Jurkat, Clone E6-1 (cell line): ENCODE results near the gene AFMID.
"Not testable (repeated sequence)": the region's sequence is repeated elsewhere in the genome, so short reads cannot be mapped to it uniquely, and the experiment has no call there.

Source experiments
- DNase-seq: peaks from one replicate; pipeline ENCODE4 v3.0.0-alpha.2; 2011; ENCODE audit warnings: low read depth, low spot score
- H3K4me3 ChIP-seq: 2 replicates; pipeline ENCODE4 v1.5.1; 2011; ENCODE audit warnings: mild to moderate bottlenecking, low read length, control low read depth, moderate library complexity

AFMID gene

DNA sequence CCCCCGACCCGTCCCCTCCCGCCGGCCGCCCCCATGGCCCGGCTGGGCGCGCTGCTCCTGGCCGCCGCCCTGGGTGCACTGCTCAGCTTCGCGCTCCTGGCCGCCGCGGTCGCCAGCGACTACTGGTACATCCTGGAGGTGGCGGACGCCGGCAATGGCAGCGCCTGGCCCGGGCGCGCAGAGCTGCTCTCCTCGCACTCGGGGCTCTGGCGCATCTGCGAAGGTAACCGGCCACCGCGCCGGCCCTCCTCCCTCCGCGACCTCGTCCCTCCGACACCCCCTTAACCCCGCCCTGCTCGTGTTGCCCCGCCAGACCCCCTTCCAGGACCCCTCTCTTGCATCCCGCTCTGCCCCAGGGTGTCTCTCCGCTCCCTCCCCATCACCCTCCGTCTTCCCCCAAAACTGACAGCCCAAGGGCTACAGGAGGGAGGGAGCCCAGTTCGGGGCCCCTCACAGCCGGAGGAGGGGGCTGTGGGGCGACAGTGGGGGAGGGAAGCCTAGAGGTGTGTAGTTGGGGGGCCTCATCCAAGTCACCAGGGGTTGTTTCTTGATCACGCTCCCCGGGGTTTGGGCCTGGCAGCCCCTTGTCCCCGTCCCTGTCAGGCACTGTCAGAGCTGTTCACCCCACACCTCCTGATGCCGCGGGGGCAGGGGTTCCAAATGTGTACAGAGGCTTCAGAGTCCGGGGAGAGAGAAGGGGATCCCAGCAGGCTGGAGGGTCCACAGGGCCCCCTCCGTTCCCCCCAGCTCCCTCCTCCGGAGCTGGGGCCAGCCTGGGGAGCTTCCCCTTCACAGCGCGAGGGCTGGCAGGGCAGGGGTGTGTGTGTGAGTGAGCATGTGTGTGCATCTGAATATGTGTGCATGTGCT, 45.1 kb downstream of the AFMID start:
- DNase-seq: no peak
- no peak overlapping the region for H3K4me3 ChIP-seq

DNA sequence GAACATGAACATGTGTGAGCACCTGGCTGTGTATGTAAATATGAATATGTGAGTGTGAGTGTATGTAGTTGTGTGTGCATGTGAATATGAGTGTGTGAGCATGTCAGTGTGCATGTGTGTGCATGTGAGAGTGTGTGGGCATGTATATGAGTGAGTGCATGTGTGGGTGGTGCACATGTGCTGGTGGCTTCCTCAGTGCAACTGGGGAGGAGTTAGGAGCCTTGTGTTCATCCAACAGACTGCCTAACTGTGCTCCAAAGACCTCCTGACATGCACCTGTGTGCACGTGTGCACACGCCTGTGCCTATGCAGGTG, 45.7 kb downstream of the AFMID start:
- no peak for DNase-seq
- H3K4me3 ChIP-seq: no peak overlapping the region

DNA sequence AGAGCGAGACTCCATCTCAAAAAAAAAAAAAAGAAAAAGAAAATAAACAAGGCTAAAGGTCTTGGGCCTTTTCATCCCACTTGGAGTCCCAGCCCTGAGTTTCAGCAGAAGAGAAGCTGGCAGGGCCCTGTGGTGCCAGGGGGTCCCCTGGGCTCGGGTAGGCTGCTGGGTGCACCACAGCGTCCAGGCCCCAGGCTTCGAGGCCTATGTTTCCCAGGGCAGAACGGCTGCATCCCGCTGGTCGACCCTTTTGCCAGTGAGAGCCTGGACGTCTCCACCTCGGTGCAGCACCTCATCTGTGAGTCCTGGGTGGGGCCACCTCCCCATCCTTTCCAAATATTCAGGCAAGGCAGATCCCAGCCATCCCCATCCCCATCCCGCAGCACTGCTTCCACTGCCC, 46.5 kb downstream of the AFMID start:
- no peak for DNase-seq
- no peak overlapping the region for H3K4me3 ChIP-seq

DNA sequence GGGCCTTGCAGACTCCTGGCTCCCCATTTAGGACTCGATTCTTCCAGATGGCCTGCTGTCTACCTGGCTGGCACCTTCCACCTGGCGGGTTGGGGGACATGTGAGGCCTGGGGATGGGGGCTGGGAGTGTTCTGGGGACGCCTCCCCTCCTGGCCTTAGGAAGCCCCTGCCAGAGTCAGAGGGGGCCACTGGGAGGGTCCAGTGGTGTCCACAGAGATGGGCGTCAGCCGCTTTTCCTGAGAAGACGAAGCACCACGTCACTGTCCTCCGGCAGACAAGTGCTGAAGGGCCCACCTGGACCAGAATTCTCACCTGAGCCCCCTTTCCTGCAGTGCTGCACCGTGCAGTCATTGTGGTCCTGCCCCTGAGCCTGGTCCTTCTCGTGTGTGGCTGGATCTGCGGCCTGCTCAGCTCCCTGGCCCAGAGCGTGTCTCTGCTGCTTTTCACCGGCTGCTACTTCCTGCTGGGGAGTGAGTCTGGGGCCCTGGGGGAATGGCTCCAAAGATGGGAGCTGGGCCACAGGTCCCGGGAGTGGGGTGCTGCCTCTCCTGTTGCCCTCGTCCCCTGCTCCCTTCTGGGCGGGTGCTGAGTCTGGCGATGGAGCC, 47.2 kb downstream of the AFMID start:
- no peak for DNase-seq

DNA sequence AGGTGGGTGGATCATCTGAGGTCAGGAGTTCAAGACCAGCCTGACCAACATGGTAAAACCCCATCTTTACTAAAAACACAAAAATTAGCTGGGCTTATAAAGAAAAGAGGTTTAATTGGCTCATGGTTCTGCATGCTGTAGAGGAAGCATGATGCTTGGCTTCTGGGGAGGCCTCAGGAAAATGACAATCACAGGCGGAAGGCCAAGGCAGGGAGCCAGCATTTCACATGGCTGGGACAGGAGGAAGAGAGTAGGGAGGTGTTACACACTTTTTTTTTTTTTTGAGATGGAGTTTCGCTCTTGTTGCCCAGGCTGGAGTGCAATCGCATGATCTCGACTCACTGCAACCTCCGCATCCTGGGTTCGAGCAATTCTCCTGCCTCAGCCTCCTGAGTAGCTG, 47.9 kb downstream of the AFMID start:
- H3K4me3 ChIP-seq, DNase-seq: not testable (repeated sequence)

More for the DNA sequence above, 47.2 kb downstream of the AFMID start:
- H3K4me3 ChIP-seq: no peak overlapping the region

DNA sequence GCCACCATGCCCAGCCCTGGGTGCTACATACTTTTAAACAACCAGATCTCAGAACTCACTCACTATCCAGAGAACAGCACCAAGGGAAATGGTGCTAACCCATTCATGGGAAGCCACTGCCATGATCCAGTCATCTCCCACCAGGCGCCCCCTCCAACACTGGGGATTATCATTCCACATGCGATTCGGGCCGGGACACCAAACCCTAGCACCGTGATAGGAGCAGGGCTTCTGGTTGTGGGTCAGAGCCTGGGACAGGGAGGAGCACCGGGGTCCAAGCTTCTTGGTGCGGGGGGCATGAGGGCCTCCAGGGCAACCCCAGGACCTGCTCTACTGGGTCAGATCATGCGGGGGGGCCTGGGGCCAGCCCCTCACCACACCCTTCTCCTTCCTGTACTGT, 48.7 kb downstream of the AFMID start:
- H3K4me3 ChIP-seq: no peak overlapping the region
- DNase-seq: no peak

DNA sequence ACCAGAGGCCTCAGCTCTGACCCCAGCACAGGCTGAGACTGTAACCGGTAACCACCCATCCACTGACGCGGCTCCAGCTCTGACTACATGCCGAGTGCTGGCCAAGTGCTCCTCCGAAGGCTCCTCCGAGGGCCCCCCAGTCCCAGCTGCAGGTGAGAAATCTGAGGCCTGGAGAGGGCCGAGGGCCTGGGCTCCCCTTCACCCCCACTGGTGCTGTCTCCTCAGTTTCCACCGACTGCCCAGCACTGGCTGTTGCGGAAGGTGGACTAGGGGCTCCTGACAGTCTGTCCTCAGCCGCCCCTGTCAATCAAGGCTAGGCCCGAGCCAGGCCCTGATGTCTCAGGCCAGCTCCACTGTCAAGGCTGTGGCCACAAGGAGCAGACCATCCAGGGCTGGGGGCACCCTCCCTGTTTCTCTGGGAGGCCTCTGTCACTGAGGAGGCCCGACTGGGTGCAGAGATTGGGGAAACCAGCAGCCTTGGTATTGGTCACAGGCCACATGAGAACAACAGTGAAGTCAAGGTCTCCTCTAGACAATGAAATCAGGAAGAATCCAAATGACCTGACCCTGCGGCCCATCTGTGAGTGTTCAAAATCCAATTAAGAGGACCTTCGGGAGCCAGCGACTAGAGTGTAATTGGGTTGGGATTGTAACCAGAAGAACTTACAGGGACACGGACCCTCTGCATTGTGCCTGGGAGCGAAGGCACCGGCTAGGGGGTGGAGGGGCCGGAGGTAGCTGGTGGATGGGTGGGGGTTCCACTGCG, 49.4 kb downstream of the AFMID start:
- no peak overlapping the region for H3K4me3 ChIP-seq
- DNase-seq: no peak

DNA sequence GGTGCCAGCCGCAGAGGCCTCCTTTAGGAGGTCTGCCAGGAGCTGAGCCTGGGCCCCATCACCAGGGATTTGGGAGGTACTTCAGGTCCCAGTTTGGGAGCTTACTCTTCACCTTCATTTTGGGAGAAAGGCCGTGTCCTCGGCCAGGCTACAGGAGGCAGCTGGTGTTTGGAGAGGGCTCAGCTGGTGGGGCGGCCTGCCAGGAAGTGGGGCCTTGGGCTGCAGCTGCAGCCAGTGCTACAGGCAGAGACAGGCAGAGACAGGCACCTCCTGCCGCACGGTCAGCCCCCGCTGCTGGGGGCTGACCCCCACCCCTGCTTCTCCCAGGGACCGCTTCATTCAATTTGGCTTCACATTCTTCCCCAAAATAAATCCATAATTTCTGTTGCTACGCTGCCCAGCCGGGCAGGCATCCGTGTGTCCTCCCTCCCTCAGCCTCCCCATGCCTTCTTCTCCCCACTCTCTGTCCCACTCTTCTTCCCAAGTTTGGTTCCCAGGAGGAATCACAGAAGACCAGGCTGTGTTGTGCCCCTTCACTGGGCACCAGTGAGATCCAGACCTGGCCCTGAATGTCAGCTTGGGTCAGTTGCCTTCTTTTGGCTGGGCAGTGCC, 50.3 kb downstream of the AFMID start:
- DNase-seq: no peak
- no peak overlapping the region for H3K4me3 ChIP-seq

DNA sequence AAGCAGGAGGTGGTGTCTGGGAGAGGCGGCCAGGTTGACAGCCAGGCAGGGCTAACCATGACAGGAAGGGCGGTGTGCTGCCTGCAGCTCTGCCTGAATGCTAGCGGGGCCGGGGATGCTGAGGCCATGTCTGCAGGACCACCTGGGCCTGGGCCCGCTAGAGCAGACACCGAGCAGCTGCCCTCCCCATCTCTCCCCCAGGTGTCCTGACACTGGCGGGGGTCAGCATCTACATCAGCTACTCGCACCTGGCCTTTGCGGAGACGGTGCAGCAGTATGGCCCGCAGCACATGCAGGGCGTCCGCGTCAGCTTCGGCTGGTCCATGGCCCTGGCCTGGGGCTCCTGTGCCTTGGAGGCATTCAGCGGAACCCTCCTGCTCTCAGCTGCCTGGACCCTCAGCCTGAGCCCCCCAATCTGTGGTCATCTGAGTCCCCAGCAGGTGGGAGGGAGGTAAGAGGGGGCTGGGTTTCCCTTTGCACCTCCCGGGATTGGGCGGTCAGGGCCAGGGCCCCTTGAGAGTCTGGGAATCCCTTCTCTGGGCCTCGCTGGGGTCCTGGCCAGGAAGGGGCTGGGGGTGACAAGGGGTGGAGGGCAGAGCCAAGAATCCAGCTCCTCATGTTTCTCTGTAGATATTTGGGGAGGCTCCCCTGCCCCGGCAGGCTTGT, 51.8 kb downstream of the AFMID start:
- H3K4me3 ChIP-seq: no peak overlapping the region
- DNase-seq: no peak

DNA sequence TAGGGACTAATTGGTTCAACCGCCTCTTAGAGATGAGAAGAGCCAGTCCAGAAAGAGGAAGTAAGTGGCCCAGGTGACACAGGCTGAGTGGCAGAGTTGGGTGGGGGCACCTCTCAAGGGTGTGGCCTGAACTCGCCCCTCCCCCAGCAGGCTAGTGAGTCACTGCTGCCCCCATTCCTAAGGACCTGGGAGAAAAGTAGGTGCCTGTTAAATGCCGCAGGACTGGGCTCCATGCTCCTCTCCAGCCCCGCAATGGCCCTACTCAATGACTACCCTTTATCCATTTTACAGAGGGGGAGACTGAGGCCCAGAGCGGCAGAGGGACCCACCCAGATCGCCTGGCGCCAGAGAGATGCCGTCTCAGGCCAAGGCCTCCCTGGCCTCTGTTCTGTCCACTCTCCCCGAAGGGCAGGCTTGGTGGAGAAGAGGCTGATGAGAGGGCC, 52.3 kb downstream of the AFMID start:
- no peak for DNase-seq
- H3K4me3 ChIP-seq: no peak overlapping the region

DNA sequence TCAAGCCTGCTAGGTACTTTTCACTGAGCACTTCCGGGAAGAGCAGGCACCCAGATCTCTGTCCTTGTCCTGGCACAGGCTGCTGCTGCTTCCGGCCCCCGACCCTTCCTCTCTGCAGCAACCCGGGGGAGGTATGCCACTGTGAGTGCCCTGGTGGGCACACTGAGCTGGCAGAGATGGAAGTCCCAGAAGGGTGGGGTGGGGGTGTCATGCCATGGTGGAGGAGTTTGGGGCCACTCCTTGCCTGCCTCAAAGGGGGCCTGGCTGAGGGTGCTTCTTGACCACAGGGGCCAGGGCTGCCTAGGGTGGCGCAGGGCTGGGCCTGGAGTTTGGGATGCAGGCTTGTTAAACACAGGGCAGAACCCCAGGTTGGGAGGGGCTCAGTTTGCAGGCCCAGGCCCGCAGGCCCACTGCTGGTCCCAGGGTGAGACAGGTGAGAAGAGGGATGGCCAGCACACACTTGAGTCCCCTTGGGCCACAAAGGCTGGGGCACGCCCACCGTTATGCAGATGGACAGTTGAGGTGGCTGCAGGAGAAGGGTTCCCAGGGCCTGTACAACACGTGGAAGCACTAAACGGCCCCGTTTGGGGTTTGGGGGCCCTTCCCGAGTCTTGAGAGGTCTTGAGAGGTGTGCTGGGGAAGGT, 53.0 kb downstream of the AFMID start:
- no peak overlapping the region for H3K4me3 ChIP-seq
- no peak for DNase-seq

DNA sequence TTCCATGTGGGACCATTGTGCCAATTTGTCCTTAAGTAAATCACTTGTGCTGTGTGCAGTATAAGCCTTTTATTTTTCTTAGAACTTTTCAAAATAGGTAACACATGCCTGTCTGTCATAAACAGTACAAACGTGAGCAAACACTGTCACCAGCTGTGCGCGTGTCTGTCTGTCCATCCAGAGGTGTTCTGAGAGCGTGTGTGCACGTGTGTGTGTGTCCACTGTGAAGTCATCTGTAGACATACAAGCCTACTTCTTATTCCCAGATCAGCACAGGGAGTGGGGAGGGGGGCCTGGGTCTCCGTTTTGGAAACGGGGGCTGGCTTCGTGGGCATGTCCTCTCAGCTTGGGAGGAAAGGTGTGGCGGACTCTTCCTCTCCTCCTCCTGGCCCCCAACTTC, 53.7 kb downstream of the AFMID start:
- no peak for DNase-seq
- no peak overlapping the region for H3K4me3 ChIP-seq

DNA sequence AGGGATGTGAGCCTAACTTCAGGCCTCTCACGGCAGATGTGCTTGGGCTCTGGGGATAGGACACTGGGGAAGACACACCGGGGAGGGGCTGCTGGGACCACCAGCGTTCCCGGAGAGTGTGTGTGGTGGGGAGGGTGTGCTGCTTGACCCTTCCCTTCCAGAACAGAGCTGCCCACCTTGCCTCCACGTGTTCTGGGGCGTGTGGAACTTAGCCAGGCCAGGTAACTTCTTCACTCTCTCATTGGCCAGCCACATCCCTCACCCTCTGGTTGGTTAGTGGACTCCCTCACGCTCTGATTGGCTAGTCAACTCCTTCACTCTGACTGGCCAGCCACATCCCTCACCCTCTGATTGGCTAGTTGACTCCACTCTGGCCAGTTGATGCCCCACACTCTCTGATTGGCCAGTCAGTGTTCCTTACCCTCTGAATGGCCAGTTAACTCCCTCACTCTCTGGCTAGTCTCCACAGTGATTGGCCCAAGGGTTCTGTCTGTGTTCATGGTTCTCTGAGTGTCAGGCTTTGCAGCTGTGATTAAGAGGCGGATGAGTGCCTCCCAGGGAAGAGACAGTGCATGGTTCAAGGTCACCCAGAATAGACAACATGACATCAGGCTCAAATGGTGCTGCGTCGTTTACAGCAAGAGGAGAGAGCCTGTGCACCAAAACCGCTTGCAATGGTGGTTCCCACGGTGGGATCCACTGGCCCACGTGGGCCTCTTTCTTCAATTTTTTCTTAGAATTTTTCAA, 54.3 kb downstream of the AFMID start:
- DNase-seq: no peak

DNA sequence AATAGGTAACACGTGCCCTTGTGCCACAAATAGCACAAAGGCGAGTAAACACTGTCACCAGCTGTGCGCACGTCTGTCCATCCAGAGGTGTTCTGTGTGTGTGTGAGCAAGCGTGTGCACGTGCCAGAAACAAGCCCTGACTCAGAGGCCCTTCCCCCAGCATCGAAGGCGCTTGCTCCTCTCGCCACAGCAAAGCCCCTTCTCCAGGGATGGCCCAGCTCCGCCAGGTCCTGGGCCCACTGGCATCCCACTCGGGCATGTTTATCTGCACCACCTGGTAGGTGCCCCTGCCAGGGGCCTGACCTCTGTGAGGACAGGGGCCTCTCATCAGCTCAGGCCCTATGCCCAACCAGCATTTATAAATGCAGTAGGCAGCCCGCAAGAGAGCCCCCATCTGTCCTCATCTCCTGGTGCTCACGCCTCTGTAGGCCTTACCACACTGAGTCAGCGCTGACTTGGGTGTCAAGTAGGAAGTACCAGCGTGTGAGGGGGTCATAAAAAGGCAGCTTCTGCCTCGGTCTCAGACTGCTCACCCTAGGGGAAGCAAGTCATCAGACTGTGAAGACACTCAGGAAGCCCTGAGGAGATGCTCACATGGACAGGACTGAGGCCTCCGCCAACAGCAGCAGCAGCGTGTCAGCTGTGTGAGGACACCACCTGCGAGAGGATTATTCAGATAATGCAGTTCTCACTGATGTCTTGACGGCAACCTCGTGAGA, 55.0 kb downstream of the AFMID start:
- no peak for DNase-seq
- no peak overlapping the region for H3K4me3 ChIP-seq

More for the DNA sequence above, 54.3 kb downstream of the AFMID start:
- H3K4me3 ChIP-seq: no peak overlapping the region

DNA sequence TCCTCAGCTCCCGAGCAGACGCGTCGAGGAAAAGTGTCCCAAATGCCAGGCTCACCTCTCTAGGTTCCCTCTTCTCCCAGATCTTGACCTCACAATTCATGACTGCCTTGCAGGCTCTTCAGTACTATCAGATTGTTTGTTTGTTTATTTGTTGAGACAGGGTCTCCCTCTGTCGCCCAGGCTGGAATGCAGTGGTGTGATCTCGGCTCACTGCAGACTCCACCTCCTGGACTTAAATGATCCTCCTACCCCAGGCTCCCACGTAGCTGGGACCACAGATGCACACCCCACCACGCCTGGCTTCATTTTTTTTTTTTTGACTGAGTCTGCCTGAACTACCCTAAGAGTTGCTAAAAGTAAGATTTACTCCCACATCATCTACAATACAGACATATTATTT, 60.1 kb downstream of the AFMID start:
- no peak for DNase-seq
- H3K4me3 ChIP-seq: no peak overlapping the region

DNA sequence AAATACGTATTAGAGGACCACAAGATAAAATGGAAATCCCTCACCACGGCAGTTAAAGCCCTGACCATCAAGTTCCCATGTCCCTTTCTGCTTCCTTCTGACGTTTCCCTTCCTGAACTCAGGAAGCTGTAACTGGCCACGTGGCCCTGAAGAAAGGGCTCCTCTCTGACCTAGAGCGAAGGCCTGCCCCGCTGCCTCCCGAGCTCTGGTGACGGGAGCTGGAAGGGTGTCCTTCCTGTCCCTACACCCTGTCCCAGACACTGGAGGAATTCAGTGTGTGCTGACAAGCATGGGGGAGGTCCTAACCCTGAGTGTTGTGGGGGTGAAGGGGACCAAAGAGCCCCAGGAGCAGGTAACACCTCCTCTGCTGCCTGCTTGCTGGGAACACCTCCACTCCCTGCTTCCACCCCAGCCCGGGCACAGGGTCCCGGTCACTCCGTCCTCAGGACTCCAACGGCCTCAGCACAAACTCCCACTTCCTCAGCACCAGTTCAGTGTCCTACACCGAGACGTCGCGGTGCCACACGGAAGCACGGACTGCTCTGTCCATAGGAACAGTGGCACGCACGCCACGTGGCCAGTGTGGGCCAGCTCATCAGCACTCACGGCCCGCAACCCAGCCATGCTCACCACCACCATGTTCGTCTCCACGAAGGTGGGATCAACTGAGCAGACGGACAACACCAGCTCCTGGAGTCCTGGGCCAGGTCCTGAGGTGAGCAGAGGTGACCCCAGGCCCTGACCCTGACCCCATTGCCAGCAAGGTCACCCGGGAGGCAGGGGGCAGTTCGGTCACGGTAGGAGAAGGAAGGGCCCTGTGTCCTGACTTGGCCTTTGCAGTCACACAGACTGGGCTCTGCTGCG, 61.1 kb downstream of the AFMID start:
- DNase-seq: no peak
- H3K4me3 ChIP-seq: no peak overlapping the region
